ENCODE results near the gene AHDC1. TPM values are rescaled to one million over a fixed set of nuclear protein-coding genes. Genes with fewer than 3 reads are reported as not detected.
A peak's percentile ranks its signal among the peaks of the same experiment; 100 is the strongest.
"Not testable (repeated sequence)": the region's sequence is repeated elsewhere in the genome, so short reads cannot be mapped to it uniquely, and the experiment has no call there.

The AHDC1 gene
- polyA plus RNA-seq, 10 donors, result 55.7 to 104 (median 78.7) TPM

DNA sequence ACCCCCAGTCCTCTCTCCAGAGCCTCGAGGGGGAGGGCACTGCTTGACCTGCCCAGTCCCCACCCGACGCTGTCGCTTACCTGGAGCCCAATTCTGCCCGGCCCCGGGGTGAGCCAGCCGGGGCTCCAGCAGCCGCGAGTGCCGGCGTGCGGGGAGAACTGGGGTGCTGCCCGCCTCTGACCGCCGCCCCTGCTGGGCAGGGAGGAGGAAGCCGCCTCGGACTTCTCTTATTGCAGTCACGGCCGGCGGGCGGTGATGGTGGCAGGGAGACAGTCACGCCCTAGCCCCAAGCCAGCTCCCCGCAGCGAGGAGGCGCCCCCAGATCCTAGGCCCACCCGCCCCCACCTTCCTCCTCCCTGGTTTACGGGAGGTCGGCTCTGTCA lies 31.0 kb upstream of the AHDC1 start, which contains the start of gene FGR:
Gene FGR (minus strand): TSS at position 201 of the 383 bp plus-strand sequence. CDS start 11,269 bp downstream, outside the sequence.
- DNase-seq, result no peak

DNA sequence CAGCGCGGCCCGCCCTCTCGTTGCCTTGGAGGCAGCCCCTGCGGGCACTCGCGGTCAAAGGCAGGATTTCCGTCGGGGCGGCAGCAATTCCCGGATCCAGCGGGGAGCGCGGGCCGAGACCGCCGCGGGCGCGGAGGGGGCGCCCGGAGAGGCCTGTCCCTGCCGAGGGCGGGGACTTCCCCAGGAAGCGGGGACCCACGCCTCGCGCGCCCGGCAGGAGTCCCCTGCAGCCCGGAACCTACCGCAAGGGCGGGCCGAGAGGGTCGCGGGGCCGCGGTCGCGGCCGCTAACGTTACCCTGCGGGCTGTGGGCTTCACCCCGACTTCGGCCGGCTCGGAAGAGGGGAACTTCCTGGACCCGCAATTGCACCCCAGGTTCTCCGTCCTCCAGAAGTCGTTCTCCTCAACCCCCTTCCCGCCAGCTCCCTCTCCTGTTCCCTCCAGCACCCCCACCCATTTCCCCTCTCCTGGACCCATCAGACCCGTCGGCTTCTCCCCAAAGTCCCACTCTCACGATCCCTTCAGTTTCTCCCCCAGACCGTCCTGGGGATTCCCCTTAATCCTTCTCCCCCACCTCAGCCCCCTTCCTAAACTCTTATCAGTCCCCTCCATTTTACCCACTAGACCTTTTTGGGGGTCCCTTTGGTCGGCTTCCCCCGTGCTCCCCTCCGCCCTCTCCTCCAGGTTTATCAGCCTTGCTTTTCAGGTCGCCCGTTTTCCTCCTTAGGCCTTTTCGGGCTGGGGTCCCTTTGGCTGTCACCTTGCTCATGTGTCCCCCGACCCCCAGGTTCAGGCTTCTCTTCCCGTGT lies 30.4 kb upstream of the AHDC1 start:
- peak in 1 of 3 donors; percentile 62 for DNase-seq

DNA sequence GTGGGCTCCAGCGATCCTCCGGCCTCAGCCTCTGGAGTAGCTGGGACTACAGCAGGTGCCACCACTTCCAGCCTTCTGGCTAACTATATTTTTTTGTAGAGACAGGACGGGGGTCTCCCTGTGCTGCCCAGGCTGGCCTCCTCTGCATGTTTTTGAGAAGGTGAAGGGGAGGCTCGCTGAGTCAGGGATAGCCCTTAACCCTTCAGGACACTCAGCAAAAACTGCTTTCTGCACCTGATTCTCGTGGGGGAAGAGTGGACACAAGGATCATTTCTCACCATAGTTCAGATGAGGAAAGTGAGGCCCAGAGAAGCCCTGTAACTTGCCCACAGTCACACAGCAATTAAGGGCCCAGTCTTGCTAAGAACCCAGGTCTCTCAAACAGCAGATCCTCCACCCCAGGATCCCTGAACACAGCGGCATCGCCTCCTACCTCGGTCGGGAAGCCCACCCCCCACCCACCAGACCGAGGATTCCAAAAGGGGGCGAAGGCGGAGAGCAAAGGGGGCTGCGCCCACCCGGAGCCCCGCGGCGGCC lies 29.8 kb upstream of the AHDC1 start:
- DNase-seq, result no peak

GRCh38 chr1:27633298-27633610 lies 29.3 kb upstream of the AHDC1 start:
- no peak for DNase-seq

DNA sequence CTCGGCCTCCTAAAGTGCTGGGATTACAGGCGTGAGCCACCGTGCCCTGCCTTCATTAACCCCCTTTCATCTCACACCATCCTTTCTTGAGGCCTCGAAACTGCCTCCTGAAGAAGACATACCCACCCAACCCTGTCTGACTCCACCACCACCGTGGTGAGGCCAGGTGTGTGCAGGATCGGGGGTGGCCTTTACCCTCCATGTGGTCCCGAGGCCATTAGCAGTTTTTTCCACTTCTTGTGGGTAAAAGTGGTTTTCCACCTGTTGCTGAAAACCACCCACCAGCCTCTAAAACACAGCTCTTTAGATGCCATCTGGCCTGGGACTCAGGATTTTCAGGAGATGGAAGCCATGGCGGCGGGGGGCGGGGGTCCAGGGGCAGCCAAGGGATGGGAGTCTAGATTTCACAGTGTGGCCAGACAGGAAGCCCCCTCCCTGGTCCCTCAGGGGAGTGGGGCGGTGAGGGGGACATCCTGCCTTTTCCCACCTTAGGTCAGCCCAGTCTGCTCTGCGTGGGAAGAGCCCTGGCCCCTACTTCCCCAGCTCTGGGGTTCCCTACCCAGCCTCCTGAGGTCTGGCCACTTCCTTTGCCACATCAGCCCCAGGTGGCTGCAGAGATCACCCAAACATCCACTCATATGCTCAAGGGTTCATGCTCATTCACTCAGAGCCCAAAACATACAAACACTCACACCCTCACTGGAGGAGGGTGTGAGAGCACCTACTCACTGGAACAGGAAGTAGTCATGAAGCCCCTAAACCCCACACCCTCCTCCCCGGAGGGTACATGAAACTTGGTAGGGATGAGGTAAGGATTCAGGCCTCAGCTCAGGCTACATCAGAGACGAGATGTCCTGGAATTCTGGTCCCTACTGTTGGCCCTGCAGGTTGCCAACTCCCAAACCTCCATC lies 28.7 kb upstream of the AHDC1 start:
- DNase-seq, result no peak

- no peak for DNase-seq
Measured at GRCh38 chr1:27630859-27631491, 27.0 kb upstream of the AHDC1 start.

- no peak for DNase-seq
Measured at GRCh38 chr1:27628712-27629111, 24.8 kb upstream of the AHDC1 start.

- DNase-seq, result not testable (repeated sequence)
Measured at GRCh38 chr1:27627733-27628132, 23.8 kb upstream of the AHDC1 start.

GRCh38 chr1:27627061-27627460 lies 23.1 kb upstream of the AHDC1 start:
- DNase-seq, result no peak

- DNase-seq, result no peak
Measured at GRCh38 chr1:27626031-27626935, 22.3 kb upstream of the AHDC1 start.

- no peak for DNase-seq
Measured at GRCh38 chr1:27624467-27625178, 20.7 kb upstream of the AHDC1 start.

- no peak for DNase-seq
Measured at GRCh38 chr1:27623327-27624212, 19.6 kb upstream of the AHDC1 start.

DNA sequence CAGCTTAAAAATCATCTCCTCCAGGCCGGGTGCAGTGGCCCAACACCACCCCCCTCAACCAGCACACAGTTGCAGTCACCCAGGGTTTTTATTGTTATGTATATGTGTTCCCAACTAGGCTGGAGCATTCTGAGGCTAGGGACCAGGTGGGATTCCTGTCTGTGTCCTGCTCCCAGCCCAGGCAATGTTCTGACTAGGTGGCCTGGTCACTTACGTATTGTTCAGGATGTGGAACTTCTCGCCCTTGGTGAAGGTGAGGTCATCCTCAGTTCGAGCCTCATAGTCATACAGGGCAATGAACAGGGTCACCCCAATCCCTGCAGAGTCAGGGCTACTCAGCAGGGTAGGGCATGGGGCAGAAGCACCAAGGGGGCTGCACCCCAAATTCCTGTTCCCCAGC lies 18.9 kb upstream of the AHDC1 start:
- no peak for DNase-seq

DNA sequence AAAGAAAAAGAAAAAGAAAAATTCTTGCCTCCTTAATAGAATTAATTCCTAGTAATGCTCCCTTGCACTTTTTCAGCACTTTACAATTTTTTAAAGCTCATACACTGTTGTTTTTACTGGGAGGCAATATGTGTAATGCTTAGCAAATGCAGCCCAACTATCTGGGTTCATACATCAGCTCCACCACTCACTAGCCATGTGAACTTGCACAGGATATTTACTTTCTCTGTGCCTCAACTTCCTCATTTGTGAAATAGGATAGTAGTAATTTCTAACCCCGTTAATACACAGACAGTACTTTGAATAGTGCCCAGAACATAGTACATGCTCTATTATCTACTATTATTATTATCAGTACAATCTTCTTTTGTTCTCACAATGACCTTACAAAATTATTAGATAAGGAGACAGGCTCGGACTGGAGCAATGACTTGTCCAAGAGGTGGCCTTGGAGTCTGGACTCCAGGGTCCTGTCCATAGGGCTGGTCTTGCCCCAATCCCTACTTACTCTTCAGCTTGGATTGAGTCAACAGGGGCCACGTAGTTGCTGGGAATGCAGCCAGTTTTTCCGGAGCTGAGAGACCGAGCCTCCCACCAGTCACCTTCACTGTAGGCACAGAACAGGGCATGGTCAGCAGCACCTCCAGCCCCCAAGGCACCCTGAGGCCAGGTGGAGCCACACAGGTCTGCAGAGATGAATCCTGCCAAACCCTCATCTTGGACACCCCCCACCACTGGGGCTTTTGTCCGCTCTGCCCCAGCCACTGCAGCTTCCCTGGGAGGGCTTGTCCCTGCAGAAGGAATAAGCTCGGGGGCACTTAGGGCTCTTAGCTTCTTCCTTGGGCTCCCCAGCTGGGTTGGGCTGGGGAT lies 17.3 kb upstream of the AHDC1 start:
- DNase-seq, result no peak

DNA sequence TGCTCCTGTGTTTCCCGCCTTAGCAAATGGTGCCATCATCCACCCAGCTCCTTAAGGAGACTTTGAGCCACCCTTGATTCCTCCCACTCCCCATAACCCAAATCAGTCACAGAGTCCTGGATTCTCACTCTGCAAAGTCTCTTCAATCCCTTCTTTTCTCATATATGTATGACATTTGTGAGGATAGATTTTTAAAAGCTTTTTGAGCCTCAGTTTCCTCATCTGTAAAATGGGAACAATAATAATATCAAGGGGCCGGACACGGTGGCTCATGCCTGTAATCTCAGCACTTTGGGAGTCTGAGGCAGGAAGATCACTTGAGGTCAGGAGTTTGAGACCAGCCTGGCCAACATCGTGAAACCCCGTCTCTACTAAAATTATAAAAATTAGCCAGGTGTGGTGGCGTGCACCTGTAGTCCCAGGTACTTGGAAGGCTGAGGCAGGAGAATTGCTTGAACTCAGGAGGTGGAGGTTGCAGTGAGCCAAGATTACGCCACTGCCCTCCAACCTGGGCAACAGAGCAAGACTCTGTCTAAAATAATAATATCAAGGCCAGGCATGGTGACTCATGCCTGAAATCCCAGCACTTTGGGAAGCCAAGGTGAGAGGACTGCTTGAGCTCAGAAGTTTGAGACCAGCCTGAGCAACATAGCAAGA lies 16.0 kb upstream of the AHDC1 start:
- DNase-seq, result not testable (repeated sequence)

DNA sequence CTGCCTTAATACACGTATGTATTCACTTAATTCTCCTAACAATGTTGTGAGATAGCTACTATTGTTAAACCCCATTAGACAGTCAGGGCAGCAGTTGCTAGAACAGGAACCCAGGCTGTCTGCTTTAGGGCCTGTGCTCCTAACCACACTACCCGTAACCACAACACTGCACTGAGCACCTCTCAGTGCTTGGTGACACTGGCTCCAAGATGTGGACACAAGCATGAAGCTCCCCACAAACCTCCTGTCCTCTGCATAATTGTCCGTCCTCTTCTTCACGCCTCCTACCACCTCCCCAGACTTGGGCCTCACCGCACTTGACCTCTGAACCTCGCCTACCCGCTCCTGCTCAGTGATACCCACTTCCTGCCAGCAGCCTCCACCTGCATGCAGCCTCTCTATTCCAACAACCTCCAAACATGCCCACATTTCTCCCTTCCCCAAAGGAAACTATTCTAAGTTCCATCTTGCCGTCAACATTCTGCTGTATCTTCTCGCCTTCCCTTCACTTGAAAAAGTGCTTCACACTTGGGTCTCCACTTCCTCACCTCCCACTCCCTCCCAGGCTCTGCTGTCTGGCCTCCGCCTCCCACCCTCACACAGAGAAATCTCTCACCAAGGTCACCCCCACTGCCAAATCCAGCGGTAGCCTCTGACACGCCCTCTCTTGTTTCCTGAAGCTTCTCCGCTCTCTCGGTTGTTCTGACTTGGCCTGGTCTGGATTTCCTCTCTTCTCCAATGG lies 14.6 kb upstream of the AHDC1 start:
- DNase-seq, result peak in 1 of 3 donors; percentile 14

- no peak for DNase-seq
Measured at GRCh38 chr1:27617420-27617819, 13.5 kb upstream of the AHDC1 start.
